ENCODE data around the gene PPM1A. TPM values are rescaled to one million over a fixed set of nuclear protein-coding genes. Genes with fewer than 3 reads are reported as not detected.

PPM1A gene
- total and polyA plus RNA-seq, 2 experiments from 2014 or later, result 29.8 to 34.1 TPM

DNA sequence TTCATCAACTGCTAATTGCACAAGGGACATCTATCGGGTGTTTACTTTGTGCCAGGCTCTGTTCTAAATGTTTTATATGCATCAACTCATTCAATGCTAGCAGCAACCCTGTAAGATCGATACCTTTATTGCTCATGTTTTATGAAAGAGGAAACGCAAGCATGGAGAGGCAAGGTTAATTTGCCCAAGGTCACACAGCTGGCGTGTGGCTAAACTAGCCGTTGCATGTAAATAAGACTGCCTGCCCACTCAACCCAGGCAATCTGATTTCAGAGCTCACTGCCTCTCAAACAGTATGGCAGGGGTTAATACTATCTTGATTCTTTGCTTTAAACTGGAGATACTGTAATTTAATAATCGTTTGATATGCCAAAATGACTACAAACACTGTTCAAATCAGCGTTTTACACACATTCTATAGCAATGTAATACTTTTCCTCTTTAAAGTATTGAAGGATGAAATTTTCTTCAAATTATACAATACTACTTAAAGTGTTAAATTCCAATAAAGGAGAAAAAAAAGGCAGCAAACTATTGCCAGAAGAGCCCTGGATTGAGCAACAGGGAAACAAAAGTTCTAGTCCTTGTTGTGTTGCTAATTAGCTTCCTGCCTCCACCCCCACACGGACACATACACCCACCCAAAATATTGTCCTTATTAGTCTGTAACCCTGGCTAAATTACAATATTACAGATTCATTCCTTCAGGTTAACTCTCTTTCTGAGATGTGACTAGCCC is 44.7 kb upstream of the PPM1A start (continued):
- TF ChIP-seq ZNF462 (CRISPR knock-in tag; IDR thresholded peaks at IDR 0.05) (no peak), EZH2phosphoT487 (IDR thresholded peaks at IDR 0.05; ENCODE audit: unreplicated experiment) (no peak), POLR2AphosphoS5 (IDR thresholded peaks at IDR 0.05; ENCODE audit: low read depth) (no peak), JUNB (IDR thresholded peaks at IDR 0.05; ENCODE audit: unreplicated experiment) (no peak)

DNA sequence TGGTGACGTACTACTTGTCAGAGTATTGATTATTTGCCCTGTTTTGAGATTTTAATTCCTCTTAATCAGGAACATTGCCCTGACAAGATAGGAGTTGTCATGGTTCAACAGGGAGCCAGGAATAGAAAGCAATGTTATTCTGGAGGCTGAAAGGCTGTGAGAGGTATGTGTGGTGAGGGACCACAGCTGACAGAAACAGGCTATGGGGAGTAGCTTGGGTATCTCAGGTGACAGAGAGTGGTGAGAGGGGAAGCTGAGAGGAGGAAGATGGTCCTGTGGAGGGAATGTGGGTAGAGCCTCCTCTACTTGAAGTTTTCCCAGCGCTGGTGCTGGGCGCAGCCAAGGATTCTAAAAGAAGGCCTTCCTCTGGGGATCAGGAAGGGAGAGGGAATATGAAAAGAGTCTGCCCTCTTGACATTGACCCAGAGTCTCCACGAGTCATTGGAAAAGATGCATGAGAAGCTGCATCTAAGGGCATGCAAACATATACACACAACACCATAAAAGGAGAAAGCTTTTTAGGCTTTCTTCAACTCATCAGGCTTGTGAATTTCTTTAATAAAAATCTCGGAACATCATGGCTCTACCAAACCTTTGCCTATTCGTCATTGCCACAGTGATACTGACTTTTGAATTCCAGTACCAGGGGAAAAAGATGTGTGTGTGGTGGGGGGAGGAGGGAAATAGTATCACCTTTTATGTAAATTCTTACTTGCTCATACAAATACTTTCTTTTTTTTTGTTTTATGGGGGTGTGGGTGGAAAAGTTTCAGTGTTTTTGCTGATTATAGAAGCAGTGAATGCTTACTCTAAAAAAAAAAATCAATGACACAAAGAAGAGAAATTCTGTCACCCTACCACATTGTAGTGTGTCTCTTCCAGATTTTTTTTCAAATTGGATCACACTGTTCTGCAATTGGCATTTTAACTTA is 43.9 kb upstream of the PPM1A start:
- H3K79me2 ChIP-seq (replicated peaks; ENCODE audit: insufficient read depth), result no peaks in the 10 kb centered on the region
- DNase-seq (ENCODE audit: low spot score), result peak; percentile 35
- peak overlapping the region; percentile 17; the same call in 1 of the 2 replicates for H3K4me3 ChIP-seq
- H4K20me1 ChIP-seq (replicated peaks; ENCODE audit: insufficient read depth), result no peaks in the 10 kb centered on the region
- peak overlapping the region; percentile 78 for H3K27ac ChIP-seq (ENCODE audit: low read depth)
- ATAC-seq, result peak; percentile 88
- H2AFZ ChIP-seq, result peak overlapping the region; percentile 87
- peaks cover 9% of the 10 kb centered on the region; the same call in 1 of the 2 replicates for H3K9me2 ChIP-seq (ENCODE audit: insufficient read depth)
- peaks cover 5% of the 10 kb centered on the region; the same call in 1 of the 2 replicates for H3F3A ChIP-seq (replicated peaks; ENCODE audit: low read depth)
- H3K4me1 ChIP-seq (ENCODE audit: insufficient read depth), result peaks cover 23% of the 10 kb centered on the region
- H3K4me2 ChIP-seq, result peak overlapping the region; percentile 70
- Mint-ChIP-seq H3K27ac (peak overlapping the region; percentile 86), H3K4me3 (peak overlapping the region; percentile 39; the same call in 1 of the 3 replicates), H3K36me3 (ENCODE audit: low read depth) (no peaks in the 10 kb centered on the region), H3K9me3 (no peaks in the 10 kb centered on the region), H3K27me3 (ENCODE audit: insufficient read depth, low read depth, poor library complexity) (peaks cover 3% of the 10 kb centered on the region), H3K4me1 (peaks cover 22% of the 10 kb centered on the region)
- H3K36me3 ChIP-seq (ENCODE audit: insufficient read depth), result no peaks in the 10 kb centered on the region; the same call in 1 of the 2 replicates
- no peaks in the 10 kb centered on the region for H3K27me3 ChIP-seq (ENCODE audit: insufficient read depth)
- TF ChIP-seq JUNB (IDR thresholded peaks at IDR 0.05; ENCODE audit: unreplicated experiment) (no peak), NANOG (IDR thresholded peaks at IDR 0.05; ENCODE audit: borderline replicate concordance) (no peak), ZNF331 (CRISPR knock-in tag; IDR thresholded peaks at IDR 0.05; ENCODE audit: low read depth) (no peak), ZNF462 (CRISPR knock-in tag; IDR thresholded peaks at IDR 0.05) (peak; percentile 71)

Data from GM23338 (cell line).